Stimulated activated CD8-positive, alpha-beta memory T cell treated with anti-CD3 and anti-CD28 coated beads, Interleukin-4, amount 100 ng/mL, for 24 hours (primary cell): Measurements from ENCODE around the gene ACOT4.
"Not testable (repeated sequence)": the region's sequence is repeated elsewhere in the genome, so short reads cannot be mapped to it uniquely, and the experiment has no call there.

Source experiments
- DNase-seq: peaks from one replicate; pipeline ENCODE4 v3.0.0-alpha.2; 2020; ENCODE audit warnings: low read depth

The ACOT4 gene

GRCh38 chr14:73577214-73577613, 14.5 kb upstream of the ACOT4 start:
- DNase-seq, result not testable (repeated sequence)

- DNase-seq, result not testable (repeated sequence)
These were observed 9.3 kb upstream of the ACOT4 start for GRCh38 chr14:73582102-73582979.

- no peak for DNase-seq
These were observed 3.0 kb upstream of the ACOT4 start for GRCh38 chr14:73588695-73589094.

DNA sequence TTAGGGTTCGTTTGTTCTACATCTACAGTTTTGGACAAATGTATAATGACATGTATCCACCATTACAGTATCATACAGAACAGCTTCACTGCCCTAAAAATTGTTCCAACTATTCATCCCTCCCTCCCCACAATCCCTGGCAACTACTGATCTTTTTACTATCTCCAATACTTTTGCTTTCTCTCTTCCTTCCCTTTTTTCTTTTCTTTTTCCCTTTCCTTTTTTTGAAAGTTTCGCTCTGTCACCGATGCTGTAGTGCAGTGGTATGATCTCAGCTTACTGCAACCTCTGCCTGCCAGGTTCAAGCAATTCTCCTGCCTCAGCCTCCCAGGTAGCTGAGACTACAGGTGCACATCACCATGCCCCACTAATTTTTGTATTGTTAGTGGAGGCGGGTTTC, 2.6 kb upstream of the ACOT4 start:
- DNase-seq, result no peak

GRCh38 chr14:73590673-73591004, 1.0 kb upstream of the ACOT4 start:
- not testable (repeated sequence) for DNase-seq

GRCh38 chr14:73594491-73594890, 2.8 kb downstream of the ACOT4 start:
- DNase-seq, result no peak

- no peak for DNase-seq
These were observed 7.8 kb downstream of the ACOT4 start for GRCh38 chr14:73599499-73599898.

- DNase-seq, result no peak
These were observed 11.3 kb downstream of the ACOT4 start for GRCh38 chr14:73602994-73603393.

GRCh38 chr14:73606271-73606670, 14.6 kb downstream of the ACOT4 start:
- no peak for DNase-seq

DNA sequence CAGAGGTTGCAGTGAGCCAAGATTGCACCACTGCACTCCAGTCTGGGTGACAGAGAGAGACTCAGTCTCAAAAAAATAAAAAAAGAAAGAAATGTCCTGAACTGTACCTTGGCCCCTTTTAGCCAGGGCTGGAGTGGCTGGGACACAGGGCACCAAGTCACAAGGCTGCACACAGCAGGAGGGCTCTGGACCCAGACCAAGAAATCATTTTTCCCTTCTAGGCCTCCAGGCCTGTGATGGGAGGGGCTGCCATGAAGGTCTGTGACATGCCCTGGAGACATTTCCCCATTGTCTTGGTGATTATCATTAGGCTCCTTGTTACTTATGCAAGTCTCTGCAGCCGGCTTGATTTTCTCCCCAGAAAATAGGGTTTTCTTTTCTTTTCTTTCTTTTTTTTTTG, 15.6 kb downstream of the ACOT4 start:
- DNase-seq, result no peak

DNA sequence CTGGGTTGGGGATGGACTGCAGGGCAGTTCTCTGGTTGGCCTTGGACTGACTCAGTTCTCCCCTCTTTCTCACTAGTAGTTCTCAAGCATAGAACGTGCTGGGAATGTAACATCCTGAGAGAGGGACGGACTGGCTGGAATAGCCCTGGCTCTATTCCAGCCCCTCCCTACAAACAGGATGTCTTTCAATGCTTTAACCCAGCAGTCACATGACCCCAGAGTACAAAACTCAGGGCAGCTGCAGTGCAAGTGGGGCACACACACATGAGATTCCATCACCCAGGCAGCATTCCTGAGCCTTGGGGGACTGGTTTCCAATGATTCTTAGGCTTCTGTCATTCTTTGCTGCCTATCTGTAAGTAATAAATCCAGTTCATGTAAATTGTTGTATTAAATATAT, 19.0 kb downstream of the ACOT4 start:
- no peak for DNase-seq

DNA sequence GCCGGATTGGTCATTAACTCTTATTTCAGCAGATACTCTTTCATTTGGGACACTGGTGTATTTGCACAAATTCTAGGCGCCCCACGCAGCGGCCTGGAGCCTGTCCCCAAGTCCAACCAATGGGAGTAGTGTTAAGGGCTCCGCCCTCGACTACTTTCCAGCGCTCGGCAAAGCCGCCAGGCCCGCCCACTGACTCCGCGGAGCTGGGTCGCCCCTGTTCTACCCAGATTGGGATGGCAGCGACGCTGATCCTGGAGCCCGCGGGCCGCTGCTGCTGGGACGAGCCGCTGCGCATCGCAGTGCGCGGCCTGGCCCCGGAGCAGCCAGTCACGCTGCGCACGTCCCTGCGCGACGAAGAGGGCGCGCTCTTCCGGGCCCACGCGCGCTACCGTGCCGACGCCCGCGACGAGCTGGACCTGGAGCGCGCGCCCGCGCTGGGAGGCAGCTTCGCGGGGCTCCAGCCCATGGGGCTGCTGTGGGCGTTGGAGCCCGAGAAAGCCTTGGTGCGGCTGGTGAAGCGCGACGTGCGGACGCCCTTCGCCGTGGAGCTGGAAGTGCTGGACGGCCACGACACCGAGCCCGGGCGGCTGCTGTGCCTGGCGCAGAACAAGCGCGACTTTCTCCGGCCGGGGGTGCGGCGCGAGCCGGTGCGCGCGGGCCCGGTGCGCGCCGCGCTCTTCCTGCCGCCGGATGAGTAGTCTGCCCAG, 20.8 kb downstream of the ACOT4 start, which contains the start of gene ACOT6:
Gene ACOT6 (plus strand): TSS at position 179 of the 707 bp plus-strand sequence. CDS start 55 bp downstream, at position 234.
- DNase-seq, result peak; percentile 44

DNA sequence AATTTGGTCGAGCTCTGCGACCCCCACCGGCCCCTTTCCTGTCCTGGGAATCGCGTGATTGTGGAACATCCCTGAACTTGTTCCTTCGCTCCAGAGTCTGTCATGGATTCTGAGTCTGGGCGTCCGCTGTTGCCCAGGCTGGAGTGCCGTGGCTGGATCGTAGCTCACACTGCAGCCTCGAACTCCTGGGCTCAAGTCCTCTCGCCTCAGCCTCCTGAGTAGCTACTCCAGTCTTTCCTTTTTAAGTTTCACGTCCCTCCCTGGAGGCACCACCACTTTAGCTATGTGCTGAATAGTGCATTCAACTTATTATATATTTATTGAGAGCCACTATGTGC, 21.3 kb downstream of the ACOT4 start:
- no peak for DNase-seq

- DNase-seq, result no peak
These were observed 21.8 kb downstream of the ACOT4 start for GRCh38 chr14:73613419-73613963.

- DNase-seq, result no peak
These were observed 25.2 kb downstream of the ACOT4 start for GRCh38 chr14:73616831-73617230.

DNA sequence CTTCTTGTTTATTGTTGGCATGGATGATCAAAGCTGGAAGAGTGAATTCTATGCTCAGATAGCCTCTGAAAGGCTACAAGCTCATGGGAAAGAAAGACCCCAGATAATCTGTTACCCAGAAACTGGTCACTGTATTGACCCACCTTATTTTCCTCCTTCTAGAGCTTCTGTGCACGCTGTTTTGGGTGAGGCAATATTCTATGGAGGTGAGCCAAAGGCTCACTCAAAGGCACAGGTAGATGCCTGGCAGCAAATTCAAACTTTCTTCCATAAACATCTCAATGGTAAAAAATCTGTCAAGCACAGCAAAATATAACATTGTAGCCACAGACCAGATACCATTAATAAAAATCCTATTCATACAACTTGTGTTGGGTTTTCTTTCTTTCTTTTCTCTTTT, 27.9 kb downstream of the ACOT4 start:
- DNase-seq, result no peak

GRCh38 chr14:73620268-73620667, 28.6 kb downstream of the ACOT4 start:
- no peak for DNase-seq

GRCh38 chr14:73623504-73624054, 31.9 kb downstream of the ACOT4 start:
- DNase-seq, result no peak

DNA sequence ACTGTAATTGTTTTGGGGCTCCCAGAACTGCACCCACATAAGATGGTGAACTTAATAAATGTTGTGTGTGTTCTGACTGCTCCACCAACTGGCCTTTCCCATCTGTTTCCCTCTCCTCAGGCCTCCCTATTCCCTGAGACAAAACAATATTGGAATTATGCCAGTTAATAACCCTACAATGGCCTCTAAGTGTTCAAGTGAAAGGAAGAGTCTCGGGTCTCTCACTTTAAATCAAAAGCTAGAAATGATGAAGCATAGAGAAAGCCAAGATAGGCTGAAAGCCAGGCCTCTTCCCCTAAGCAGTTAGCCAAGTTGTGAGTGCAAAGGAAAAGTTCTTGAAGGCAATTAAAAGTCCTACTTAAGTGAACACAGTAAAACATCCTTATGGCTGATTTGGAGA, 34.0 kb downstream of the ACOT4 start:
- no peak for DNase-seq

DNA sequence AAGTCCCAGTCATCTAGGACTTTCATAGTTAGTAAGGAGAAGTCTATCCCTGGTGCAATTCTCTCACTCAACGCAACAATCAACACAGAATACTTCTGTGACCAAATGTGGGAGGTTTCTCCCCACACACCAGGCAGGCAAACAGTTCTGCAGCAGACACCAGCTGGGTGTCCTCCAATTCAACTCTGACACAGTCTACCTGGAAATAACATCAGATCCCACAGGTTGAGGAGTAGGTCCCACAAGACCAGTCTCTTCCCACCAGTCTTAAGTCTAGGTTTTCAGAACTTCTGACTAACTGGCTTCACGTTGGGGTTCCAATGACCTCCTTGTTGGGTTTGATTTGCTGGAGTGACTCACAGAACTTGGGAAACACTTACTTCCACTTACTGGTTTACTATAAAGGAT, 35.5 kb downstream of the ACOT4 start:
- DNase-seq, result no peak

- DNase-seq, result no peak
These were observed 38.5 kb downstream of the ACOT4 start for GRCh38 chr14:73630009-73630780.
